NK-92 treated with Interleukin-12 subunit alpha and Interleukin-12 subunit beta, amount 100 ng/mL, for 24 hours (cell line): ENCODE results near the gene COL5A2.

ENCODE experiments used
- DNase-seq: peaks from one replicate; lab custom pipeline; 2025; lab: John Stamatoyannopoulos, UW

The COL5A2 gene

GRCh38 chr2:189048189-189048588 lies 131.4 kb downstream of the COL5A2 start:
- DNase-seq, result no peak

- no peak for DNase-seq
Measured at GRCh38 chr2:189047171-189047888, 132.2 kb downstream of the COL5A2 start.

GRCh38 chr2:189046320-189046719 lies 133.2 kb downstream of the COL5A2 start:
- no peak for DNase-seq

GRCh38 chr2:189045836-189046235 lies 133.7 kb downstream of the COL5A2 start:
- no peak for DNase-seq

DNA sequence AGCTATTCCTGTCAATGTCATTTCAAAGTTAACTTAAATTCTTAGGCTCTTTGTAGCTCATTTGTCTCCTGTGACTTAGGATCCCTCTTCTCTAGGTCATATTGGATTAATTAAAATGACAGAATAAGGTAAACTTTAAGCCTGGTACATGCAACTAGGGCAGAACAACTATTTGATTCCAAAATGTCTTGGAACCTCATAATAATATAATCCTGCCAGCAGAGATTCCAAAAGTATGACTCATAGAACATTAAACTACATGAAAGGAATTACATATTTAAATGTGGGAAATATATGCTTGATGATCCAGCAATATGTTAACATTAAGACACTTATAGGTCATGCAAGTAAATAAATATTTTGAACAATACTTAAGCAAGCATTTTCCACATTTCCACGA lies 142.0 kb downstream of the COL5A2 start:
- DNase-seq, result no peak

DNA sequence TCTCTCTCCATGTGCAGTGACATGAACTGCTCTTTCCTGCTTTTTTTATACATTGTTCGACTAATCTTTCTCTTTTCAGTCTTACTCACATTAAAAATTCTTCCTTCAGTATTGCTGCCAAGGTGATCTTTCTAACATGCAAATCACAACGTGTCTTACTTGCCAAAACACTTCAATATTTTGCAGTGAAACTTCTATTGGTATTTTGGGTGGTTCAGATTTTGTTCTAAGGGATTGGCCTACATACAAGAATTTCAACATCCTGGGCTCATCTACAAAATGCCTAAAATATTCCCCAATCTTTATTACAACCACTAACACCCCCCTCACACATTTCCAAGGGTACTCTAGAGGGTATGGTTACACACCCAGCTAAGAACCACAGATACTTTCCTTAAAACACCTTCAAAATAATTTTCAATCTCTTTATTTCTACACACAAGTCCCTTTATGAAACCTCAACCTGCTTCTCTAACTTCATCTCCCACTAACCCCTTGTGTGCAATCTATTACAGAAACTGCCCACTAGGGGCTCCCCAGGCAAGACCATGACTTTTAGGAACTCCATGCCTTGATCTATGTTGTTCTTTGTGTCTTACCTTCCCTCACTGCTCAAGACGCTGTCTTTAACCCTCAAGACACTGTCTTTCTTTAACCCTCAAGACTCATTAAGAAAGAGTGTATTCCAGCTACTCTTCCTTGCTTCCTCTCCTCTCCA lies 154.5 kb downstream of the COL5A2 start:
- no peak for DNase-seq

DNA sequence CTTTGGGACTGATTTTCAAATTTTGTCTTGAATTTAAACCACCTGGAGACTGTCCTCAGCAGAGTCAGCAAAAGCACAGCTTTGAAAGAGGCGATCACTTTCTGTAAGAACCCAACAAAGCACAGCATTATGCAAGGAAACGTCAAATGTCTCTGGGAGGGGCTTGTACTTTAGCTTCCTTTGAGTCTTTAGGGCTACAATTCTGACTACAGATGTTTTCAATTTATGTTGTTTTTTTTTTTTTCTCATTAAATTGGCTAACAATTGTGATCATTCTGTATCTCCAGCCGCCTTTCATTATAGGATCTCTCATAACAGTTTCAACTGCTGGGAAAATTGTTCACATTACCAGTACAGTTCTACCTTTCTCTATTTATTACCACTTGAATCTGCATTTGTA lies 157.1 kb downstream of the COL5A2 start:
- DNase-seq, result no peak

- DNase-seq, result no peak
Measured at GRCh38 chr2:189022053-189022481, 157.5 kb downstream of the COL5A2 start.

DNA sequence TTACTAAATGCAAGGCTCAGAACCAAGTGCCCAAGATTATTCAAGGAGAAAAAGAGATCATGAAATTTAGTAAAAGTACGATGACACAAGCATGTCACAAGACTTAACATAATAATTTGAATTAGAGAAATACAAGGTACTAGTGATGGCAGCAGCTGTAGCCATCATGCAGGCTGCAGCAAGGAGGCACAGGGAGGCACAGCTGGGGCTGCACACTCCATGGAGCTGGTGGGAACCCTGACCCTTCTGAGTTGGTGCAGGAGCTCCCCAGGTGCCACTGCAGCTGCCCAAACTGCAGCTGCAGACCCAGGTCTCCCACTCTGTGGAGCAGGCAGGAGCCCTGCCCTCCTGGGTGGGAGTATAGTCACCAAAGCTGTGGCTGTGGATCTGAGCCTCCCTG lies 159.4 kb downstream of the COL5A2 start:
- no peak for DNase-seq

DNA sequence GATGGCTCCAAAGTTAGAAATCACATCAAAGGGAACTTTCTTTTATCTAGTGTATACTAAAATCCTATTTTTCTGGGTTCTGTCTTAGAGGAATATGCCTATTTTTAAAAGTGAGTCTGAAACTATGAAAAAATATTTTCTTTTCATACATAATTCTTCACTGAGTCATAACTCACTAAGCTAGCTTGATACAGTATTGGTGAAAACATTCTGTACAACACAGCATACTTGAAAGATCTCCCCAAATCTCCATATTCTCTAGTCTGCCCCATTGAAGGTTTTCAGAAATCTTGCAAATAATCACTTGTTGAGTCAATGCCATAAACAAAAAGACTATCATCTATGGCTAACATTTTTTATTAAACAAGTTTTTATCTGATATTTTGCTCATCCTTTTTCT lies 160.9 kb downstream of the COL5A2 start:
- DNase-seq, result no peak

DNA sequence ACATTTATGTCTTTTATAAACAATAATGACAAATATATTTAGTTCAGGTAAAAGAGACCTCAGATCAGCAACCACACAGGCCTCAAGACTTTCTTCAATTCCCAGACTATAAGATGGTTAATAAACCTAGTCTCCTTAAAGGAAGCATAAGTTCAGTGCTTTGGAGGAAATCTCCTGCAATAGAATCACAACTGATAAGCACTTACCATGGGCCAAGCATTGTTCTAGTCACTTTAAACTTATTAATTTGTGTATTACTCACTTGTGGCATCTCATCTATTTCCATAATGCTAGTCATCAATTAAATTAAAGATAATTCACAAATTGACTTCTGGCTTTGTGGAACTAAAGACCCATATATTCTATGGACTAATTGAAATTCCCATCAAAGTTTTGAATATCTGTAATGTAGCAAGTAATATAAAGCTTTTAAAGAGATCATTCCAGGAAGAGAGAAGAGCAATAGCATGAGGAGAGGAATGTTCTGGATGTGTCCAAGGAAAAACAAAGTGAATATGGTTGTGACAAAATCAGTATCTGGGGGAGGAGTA lies 163.2 kb downstream of the COL5A2 start:
- DNase-seq, result no peak

- DNase-seq, result no peak
Measured at GRCh38 chr2:189015359-189015758, 164.2 kb downstream of the COL5A2 start.

DNA sequence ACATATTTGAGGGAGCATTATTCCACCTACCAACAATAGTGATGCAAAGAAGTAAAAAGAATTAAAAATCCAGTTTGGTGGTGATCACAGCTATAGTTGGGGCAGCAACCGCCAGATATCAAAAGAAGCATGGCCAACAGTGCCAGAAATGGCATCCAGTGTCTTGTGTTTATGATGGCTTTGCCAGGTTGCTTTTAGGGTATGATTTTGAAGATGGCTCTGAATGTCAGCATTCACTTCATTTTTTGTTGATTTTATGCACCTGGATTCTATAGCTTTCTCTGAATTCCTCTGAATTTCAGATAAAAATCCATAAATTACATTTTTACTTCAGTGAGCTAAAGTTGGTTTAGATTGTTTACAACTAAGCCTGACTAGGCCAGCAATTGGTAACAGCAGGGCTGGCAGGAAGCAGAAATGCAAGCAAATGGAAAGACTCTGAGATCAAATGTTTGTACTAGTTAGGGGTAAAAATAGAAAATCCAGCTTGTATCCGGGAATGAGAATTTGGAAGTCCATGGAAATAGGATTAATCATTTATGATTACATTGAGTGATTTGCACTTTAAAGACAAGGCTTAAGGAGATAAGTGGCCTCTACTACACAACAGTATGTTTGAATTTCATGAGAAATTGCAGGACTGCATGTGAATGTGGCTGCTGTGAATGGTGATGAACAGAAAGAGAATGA lies 165.0 kb downstream of the COL5A2 start:
- DNase-seq, result no peak

GRCh38 chr2:189013671-189014448 lies 165.7 kb downstream of the COL5A2 start:
- no peak for DNase-seq

DNA sequence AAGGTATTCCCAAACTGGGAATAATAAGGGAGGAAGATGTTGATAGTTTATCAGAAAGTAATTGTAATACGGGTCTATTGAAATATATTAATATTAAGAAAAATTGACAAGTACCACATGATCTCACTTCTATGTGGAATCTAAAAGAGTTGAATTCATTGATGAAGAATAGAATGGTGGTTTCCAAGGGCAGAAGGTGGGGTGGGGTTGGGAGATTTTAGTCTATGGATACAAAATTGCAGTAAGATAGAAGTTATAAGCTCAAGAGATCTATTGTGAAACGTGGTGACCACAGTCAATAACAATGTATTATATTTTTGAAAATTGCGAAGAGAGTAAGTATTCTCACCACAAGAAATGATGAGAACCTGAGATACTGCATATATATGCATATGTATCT lies 166.5 kb downstream of the COL5A2 start:
- DNase-seq, result no peak

- DNase-seq, result no peak
Measured at GRCh38 chr2:189012351-189012750, 167.2 kb downstream of the COL5A2 start.

DNA sequence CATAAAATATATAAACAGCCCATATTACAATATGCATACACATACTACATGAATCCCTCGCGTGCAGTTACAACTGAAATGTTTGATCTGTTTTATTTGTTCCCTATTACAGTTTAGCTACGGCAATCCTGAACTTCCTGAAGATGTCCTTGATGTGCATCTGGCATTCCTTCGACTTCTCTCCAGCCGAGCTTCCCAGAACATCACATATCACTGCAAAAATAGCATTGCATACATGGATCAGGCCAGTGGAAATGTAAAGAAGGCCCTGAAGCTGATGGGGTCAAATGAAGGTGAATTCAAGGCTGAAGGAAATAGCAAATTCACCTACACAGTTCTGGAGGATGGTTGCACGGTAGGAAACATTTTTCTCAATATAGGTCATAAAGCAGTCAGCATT lies 169.0 kb downstream of the COL5A2 start:
- DNase-seq, result no peak

GRCh38 chr2:189008555-189009262 lies 170.9 kb downstream of the COL5A2 start:
- no peak for DNase-seq

GRCh38 chr2:189002079-189002478 lies 177.5 kb downstream of the COL5A2 start:
- DNase-seq, result no peak

DNA sequence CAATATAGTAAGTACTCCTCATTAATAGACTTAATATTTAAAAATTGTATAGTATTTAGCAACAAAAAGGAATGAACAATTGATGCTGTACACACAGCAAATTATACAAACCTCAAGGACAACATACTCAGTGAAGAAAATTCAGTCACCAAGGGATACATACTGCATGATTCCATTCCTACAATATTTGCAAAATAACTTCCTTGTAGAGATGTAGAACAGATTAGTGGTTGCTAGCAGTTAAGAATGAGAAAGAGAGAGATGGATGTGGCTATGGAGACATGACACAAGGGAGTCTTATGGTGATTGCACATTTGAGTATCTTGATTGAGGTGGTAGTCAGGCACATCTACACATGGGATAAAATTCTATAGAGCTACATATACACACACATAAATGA lies 179.3 kb downstream of the COL5A2 start:
- DNase-seq, result no peak

GRCh38 chr2:188997263-188997662 lies 182.3 kb downstream of the COL5A2 start:
- DNase-seq, result no peak
